B cell (primary cell): ENCODE results near the gene TSPAN33. TPM values are rescaled to one million over a fixed set of nuclear protein-coding genes. Genes with fewer than 3 reads are reported as not detected.

Experiments
- ATAC-seq: fragments of 200-7000 bp; cut with Tn5 transposase; one replicate; pipeline ENCODE4 v1.10.0; 2021; ENCODE audit warnings: low read depth, mild to moderate bottlenecking, moderate number of reproducible peaks, moderate library complexity
- CTCF ChIA-PET: fragments of 350-600 bp; sonication (Branson Sonifier 250); formaldehyde crosslinking; loops from one replicate; lab custom pipeline; 2021; ENCODE audit warnings: antibody characterized with exemption, inconsistent platforms; lab: Charles Lee
- POLR2A ChIA-PET: fragments of 350-600 bp; sonication (Branson Sonifier 250); formaldehyde crosslinking; loops from one replicate; lab custom pipeline; 2021; ENCODE audit warnings: antibody characterized with exemption; lab: Charles Lee
- DNase-seq: peaks from one replicate; pipeline ENCODE4 v3.0.0; 2013
- H2AFZ ChIP-seq: 2 replicates; pipeline ENCODE4 v1.6.1; 2012; ENCODE audit warnings: mild to moderate bottlenecking, low read depth, low read length; ENCODE audit not compliant: insufficient read depth, poor library complexity, severe bottlenecking
- H3K27ac ChIP-seq, 2 donors: 1 replicate in 1 of 2; 2 replicates in 1 of 2; pipeline ENCODE4 v1.5.1; 2012 to 2013; ENCODE audit warnings: low read length in 2 of 2, mild to moderate bottlenecking in 2 of 2, moderate library complexity in 1 of 2
- H3K27me3 ChIP-seq, 4 experiments: fragments of 200-600 bp in 1 of 4; sonication (generic) in 1 of 4; replicated peaks in 1 of 4; 1 replicate in 2 of 4; 2 replicates in 2 of 4; pipeline versions ENCODE4 v1.6.1 to v1.7.0; 2013 to 2016; ENCODE audit warnings: low read length in 3 of 4, mild to moderate bottlenecking in 2 of 4, mixed read lengths in 1 of 4, moderate library complexity in 1 of 4; ENCODE audit not compliant: insufficient read depth in 4 of 4, control insufficient read depth in 3 of 4; ENCODE audit errors: control extremely low read depth in 1 of 4
- H3K36me3 ChIP-seq, 2 experiments: replicated peaks in 1 of 2; 1 replicate in 1 of 2; 2 replicates in 1 of 2; pipeline versions ENCODE4 v1.6.1 to v1.7.1; 2013; ENCODE audit warnings: low read length in 1 of 2; ENCODE audit not compliant: insufficient read depth in 2 of 2, control insufficient read depth in 1 of 2; ENCODE audit errors: control extremely low read depth in 1 of 2, extremely low read depth in 1 of 2
- H3K4me1 ChIP-seq, 2 donors: fragments of 200-600 bp in 1 of 2; sonication (generic) in 1 of 2; 1 replicate in 1 of 2; 2 replicates in 1 of 2; pipeline versions ENCODE4 v1.5.1 to v1.6.1; 2013 to 2017; ENCODE audit warnings: low read length in 2 of 2; ENCODE audit not compliant: control insufficient read depth in 2 of 2, insufficient read depth in 2 of 2
- H3K4me2 ChIP-seq: replicated peaks from 2 replicates; pipeline ENCODE3; 2012; ENCODE audit warnings: mild to moderate bottlenecking, low read depth, low read length; ENCODE audit not compliant: poor library complexity, severe bottlenecking
- H3K4me3 ChIP-seq, 5 experiments: fragments of 200-600 bp in 1 of 5; sonication (generic) in 1 of 5; 1 replicate in 3 of 5; 2 replicates in 2 of 5; pipeline versions ENCODE4 v1.5.1 to v1.7.0; 2011 to 2016; ENCODE audit warnings: low read length in 4 of 5, mild to moderate bottlenecking in 4 of 5, low read depth in 2 of 5, control low read depth in 1 of 5, moderate library complexity in 1 of 5; ENCODE audit not compliant: insufficient read depth in 1 of 5; ENCODE audit errors: control extremely low read depth in 1 of 5, extremely low read depth in 1 of 5
- H3K79me2 ChIP-seq: fragments of 200-600 bp; sonication (generic); one replicate; pipeline ENCODE4 v1.6.0; 2016; ENCODE audit warnings: low read length; ENCODE audit not compliant: control insufficient read depth, insufficient read depth
- H3K9ac ChIP-seq: fragments of 200-600 bp; sonication (generic); 2 replicates; pipeline ENCODE4 v1.6.1; 2017; ENCODE audit warnings: mild to moderate bottlenecking, low read length, moderate library complexity
- H3K9me3 ChIP-seq, 3 donors: one replicate each; pipeline versions ENCODE4 v1.6.1 to v1.7.1; 2013; ENCODE audit warnings: low read length in 2 of 3; ENCODE audit not compliant: control insufficient read depth in 2 of 3, insufficient read depth in 1 of 3; ENCODE audit errors: control extremely low read depth in 1 of 3
- H4K20me1 ChIP-seq: 2 replicates; pipeline ENCODE4 v1.6.0; 2012; ENCODE audit warnings: mild to moderate bottlenecking, low read length; ENCODE audit not compliant: insufficient read depth, control insufficient read depth, poor library complexity, severe bottlenecking
- H3K27ac Mint-ChIP-seq: one replicate; pipeline ENCODE4 v1.8.0; 2021; ENCODE audit warnings: mixed read lengths
- H3K27me3 Mint-ChIP-seq: one replicate; pipeline ENCODE4 v1.8.0; 2021; ENCODE audit warnings: mixed read lengths
- H3K4me1 Mint-ChIP-seq: one replicate; pipeline ENCODE4 v1.8.0; 2021; ENCODE audit warnings: mixed read lengths
- H3K4me3 Mint-ChIP-seq: one replicate; pipeline ENCODE4 v1.8.0; 2021; ENCODE audit warnings: mixed read lengths
- H3K9me3 Mint-ChIP-seq: one replicate; pipeline ENCODE4 v1.8.0; 2022; ENCODE audit warnings: mixed read lengths; ENCODE audit not compliant: insufficient read depth
- CTCF ChIP-seq: fragments of 200-600 bp; IDR thresholded peaks from one replicate; pipeline ENCODE4 v1.8.0; 2022; ENCODE audit warnings: antibody characterized with exemption, mild to moderate bottlenecking
- EZH2 ChIP-seq: IDR thresholded peaks from 2 replicates; pipeline ENCODE4 v1.6.1; 2012; ENCODE audit warnings: borderline replicate concordance, low read depth, mild to moderate bottlenecking, moderate library complexity, low read length; ENCODE audit not compliant: insufficient read depth, poor library complexity, severe bottlenecking
- WGBS: methylation state at CpG from one replicate; pipeline ENCODE4 v1.1.5; 2013; ENCODE audit warnings: missing lambda C conversion rate; ENCODE audit not compliant: insufficient coverage; 5-methylcytosine and 5-hydroxymethylcytosine counted together
- intact Hi-C: fragments of 100-400 bp; cut with micrococcal nuclease; formaldehyde crosslinking; loops from one replicate; pipeline ENCODE4 v1.10.0; 2022
- polyA minus RNA-seq: library from RNA; depleted of rRNA, polyadenylated mRNA; stranded (reverse); fragments of >200 nt; gene quantifications from 2 replicates; pipeline ENCODE4 v1.2.3, GENCODE V29; 2012
- polyA plus RNA-seq: library from polyadenylated mRNA; depleted of rRNA; stranded (reverse); fragments of >200 nt; gene quantifications from 2 replicates; pipeline ENCODE4 v1.2.3, GENCODE V29; 2012
- total RNA-seq, 2 donors: library from RNA; stranded (reverse); fragments of 120-200 nt in 1 of 2; gene quantifications; 1 replicate in 1 of 2; 2 replicates in 1 of 2; pipeline versions ENCODE4 v1.2.3 to v1.2.4, GENCODE V29; 2013 to 2022

Gene TSPAN33, protein sequence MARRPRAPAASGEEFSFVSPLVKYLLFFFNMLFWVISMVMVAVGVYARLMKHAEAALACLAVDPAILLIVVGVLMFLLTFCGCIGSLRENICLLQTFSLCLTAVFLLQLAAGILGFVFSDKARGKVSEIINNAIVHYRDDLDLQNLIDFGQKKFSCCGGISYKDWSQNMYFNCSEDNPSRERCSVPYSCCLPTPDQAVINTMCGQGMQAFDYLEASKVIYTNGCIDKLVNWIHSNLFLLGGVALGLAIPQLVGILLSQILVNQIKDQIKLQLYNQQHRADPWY
- total RNA-seq, result 111 and 117 TPM in 2 replicates
- 95.9 TPM for total RNA-seq (2013)
- 111 and 138 TPM in 2 replicates for polyA plus RNA-seq
- polyA minus RNA-seq, result 87.5 and 124 TPM in 2 replicates

DNA sequence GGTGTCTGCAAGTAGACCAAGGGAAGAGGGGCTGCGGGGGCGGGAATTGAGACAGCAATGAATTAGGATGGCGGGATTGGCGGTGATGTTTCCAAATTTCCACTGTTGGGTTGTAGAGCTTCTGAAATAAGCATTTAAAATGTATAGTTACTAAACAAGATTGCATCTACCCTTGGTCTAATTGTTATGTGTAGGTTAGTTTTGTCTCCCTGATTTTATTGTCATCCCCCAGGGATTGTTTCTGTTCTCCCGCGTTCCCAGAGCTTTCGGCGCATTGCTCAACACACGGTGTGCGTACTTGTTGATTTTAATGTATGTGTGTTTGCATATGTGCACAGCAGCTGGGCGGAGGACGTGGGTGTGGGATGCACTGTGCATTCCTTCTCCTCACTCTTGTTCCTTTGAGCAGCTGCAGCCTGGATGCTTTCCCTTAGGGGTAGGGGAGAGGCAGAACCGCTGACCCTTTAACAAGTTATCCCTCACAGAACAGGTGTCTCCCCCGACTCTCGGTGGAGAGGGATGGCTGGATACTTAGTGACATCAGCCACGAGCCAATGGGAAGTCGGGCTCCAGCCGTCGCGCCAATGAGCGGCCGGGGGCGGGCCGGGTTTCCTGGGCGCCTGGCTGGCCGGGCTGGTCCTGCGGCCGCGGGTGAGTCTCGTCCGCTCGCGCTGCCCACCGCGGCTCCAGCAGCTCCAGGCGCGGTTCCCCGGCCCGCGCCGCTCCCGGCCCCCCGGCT, at the start of gene TSPAN33:
Gene TSPAN33, plus strand, starts transcription at position 613 of the 739 bp plus-strand sequence. CDS start 274 bp downstream, outside the sequence.
- DNase-seq (peak; percentile 78), ATAC-seq (peak; percentile 75)
- H3K27me3 ChIP-seq, result no peaks in the 10 kb centered on the region
- Mint-ChIP-seq H3K27me3 (no peaks in the 10 kb centered on the region), H3K4me1 (peaks cover 59% of the 10 kb centered on the region), H3K4me3 (peak within 1 kb of the TSS; percentile 99), H3K9me3 (no peaks in the 10 kb centered on the region), H3K27ac (peak within 1 kb of the TSS; percentile 99)
- peak within 1 kb of the TSS; percentile 79 for H3K4me2 ChIP-seq
- peaks cover 22% of the 10 kb centered on the region for H4K20me1 ChIP-seq
- peak within 1 kb of the TSS; percentile 84 to 100 (median 92) for H3K4me3 ChIP-seq
- H2AFZ ChIP-seq, result peak within 1 kb of the TSS; percentile 88
- ChIA-PET CTCF (interaction anchor here (1.0 to 8.9 kb wide), 5 partner anchors 8 to 54 kb away, joined by 4 to 168 read pairs (median 33); no protein-coding TSS in a partner anchor), POLR2A (interaction anchor here (0.6 to 1.4 kb wide), 2 partner anchors 10 to 62 kb away, joined by 3 read pairs; no protein-coding TSS in a partner anchor)
- peaks cover 44 to 59% of the 10 kb centered on the region in 2 donors for H3K4me1 ChIP-seq
- peak within 1 kb of the TSS; percentile 81 to 97 for H3K27ac ChIP-seq
- 0% methylated on average over 37 of the region's 43 CpGs for WGBS
- peaks cover 0 to 11% of the 10 kb centered on the region in 2 experiments for H3K36me3 ChIP-seq
- no peak for TF ChIP-seq EZH2
- no peak for TF ChIP-seq CTCF
- intact Hi-C loops, result loop anchor here (1.0 to 2.0 kb wide), 2 partner anchors 22 to 89 kb away; partner anchors contain the start of gene TNPO3
- no peaks in the 10 kb centered on the region for H3K9me3 ChIP-seq
- H3K9ac ChIP-seq, result peak within 1 kb of the TSS; percentile 95
- H3K79me2 ChIP-seq, result peaks cover 57% of the 10 kb centered on the region
